Right forelimb (tissue), 1 donor: ENCODE data around the gene SNAPC2.
"Not testable (repeated sequence)": the region's sequence is repeated elsewhere in the genome, so short reads cannot be mapped to it uniquely, and the experiment has no call there.

Experiments
- DNase-seq: peaks from one replicate; pipeline ENCODE4 v3.0.0-alpha.2; 2018

The SNAPC2 gene

GRCh38 chr19:7923295-7924191 is 3.4 kb downstream of the SNAPC2 start:
- no peak for DNase-seq

DNA sequence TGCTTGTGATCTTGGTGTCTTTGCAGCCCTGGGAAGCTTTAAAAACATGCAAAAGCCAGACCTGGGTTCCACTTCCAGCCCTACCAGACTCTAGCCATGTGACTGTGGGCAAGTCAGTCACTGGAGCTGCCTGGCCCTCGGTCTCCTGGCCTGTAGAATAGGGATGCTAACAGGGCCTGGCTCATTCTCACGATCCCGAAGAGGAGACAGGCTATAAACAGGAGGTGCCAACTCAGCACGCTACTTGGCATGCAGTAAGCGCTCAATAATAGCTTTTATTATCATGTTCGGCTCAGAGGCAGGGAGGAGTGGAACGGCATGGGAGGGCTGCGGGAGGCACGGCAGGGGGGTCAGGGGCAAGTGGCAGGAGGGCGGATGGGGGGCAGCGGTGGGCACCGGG is 4.1 kb downstream of the SNAPC2 start:
- no peak for DNase-seq

DNA sequence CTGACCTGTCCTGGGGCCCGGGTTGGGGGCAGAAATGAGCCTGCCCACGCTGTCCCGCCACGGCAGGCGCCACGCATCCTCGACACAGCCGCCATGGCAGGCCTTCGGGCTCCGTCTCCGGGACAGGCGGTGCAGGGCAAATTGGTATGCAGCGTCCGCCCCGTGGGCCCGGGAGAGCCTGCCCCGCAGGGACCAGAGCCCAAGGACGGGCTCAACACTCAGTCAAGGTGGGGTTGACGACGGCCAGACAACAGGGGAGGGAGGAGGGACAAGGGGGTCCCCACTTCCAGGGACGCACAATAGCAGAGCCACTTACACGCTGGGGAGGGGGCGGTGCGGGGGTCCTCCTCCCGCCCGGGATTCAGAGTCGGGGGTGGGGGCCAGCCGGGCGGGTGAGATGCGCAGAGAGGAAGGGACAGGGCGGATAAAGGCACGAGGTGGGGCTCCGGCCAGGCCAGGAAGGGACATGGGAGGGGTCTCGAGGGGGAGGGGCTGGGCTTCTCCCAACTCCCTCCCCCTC is 4.6 kb downstream of the SNAPC2 start:
- DNase-seq: no peak

GRCh38 chr19:7925171-7925851 is 5.2 kb downstream of the SNAPC2 start:
- DNase-seq: peak; percentile 85

GRCh38 chr19:7926021-7926726 is 6.0 kb downstream of the SNAPC2 start, which contains the start of gene CTXN1:
TSS of gene CTXN1 (minus strand) at chr19:7926135. CDS start at chr19:7925538, 597 bp downstream.
- peak; percentile 85 for DNase-seq

DNA sequence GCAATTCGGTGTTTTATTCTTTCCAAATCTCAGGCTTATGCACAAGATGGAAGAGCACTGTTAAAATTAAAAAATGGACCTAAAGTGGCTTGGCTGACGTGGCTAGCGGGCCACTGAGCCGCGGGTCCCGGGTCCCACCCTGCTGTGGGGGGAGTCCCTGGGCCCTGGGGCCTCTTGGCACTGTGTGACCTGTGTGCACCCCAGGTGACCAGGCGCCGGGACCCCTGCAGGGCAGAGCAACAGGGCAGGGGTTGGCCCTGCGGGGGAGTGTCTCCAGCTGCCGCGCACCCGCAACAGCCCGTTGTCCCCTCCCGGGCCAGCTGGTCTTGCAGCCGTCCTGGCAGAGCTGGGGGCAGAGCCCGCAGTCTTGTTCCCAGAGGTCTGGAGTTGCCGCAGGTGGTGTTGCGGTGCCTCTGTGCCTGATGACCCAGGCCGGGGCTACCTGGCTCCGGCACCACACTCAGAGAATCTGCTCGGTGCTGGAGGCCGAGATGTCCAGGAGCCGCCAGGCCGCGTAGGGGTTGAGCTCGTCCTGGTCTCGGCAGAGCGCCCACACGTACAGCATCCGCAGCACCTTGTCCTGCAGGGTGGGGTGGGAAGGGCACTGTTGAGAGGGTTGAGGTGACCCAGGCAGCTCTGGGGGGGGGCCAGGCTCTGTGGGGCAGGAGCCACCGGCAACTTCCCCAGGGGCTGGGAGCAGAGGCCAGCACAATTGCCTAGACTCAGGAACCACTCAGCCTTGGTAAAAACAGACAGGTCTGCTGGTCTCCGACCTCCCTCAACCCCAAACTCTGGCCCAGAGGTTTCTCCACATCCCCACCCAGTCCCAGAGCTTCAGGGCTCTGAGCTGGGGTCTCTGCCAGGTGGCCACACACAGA is 6.8 kb downstream of the SNAPC2 start:
- no peak for DNase-seq

DNA sequence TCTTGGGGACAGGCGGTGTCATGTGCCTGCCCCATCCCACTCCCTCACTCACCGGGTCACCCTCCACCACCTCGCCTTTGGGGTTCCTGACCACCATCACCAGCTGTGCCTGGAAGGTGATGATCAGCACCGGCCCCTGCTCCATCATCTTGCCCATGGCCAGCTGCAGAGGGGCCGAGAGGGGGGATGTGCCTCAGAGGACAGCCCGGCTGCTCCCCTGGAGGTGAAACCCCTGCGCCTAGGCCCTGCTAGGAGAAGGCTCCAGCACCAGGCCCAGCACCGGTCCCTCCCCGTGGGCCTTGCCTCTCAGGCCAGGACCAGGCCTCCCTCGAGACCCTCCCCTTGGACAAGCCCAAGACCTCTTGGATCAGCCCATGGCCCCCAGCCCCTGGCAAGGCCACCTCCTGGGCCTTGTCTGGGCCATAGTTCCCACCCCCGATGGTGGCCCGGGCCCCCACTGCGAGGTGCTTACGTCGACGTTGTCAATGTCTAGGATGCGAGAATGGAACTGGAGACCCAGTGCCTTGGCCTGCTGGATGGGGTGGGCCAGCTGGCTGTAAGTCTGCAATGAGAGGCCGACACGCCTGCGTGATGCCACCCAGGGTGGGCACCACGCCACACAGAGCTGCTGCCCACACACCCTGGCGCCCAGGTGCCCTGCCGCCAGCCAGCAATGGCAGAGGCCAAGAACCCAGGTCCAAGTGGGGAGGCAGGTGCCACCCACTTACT is 7.6 kb downstream of the SNAPC2 start:
- DNase-seq: no peak

GRCh38 chr19:7928334-7928706 is 8.2 kb downstream of the SNAPC2 start:
- no peak for DNase-seq

DNA sequence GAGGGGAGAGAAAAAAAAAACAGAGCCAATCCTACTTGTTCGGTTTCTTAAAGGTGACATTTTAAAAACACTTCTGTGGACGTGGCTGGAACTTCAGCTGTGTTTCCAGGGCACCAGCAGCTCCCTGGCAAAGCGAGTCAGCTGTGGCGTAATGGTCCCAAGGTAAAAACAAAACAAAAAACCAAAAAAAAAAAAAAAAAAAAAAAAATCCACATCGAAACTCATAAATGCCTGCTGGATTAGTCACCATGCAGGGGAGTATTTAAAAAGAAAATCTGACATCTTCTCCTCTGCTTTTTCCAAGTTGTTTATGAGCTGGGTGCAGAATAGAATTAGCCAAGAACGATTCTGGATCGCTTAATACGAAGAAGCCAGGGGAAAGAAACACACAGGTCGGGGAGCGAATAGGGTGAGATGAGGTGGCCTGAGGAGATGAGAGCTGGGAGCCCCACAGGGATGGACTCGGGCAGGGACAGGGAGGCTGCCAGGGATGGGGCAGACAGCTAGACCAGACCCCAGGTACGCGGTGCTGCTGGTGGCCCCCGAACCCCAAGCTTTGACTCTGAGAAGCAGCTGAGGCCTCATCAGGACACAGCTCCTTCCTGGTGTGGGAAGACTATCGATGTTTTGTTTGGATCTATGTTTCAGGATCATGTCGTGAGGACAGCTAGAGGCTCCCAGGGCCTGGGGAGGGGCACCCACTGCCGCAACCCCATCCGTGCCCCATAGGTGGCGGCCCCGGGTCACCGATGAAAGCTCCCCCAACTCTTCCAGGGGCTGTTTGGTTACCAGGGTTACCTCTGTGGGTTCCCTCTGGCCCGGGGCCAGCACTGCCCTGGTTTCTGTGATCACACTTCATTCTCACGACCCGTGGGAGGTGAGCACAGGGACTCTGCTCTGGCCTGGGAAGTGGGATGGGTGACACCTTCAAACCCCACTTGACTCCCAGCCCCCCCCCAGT is 8.9 kb downstream of the SNAPC2 start:
- no peak for DNase-seq

DNA sequence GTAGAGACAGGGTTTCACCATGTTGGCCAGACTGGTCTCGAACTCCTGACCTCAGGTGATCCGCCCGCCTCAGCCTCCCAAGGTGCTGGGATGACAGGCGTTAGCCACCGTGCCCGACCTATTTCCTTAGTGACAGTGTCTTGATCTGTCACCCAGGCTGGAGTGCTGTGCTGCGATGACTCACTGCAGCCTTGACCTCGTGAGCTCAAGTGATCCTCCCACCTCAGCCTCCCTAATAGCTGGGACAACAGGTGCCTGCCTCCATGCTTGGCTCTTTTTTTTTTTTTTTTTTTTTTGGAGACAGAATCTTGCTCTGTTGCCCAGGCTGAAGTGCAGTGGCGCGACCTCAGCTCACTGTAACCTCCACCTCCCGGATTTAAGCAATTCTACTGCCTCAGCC is 9.9 kb downstream of the SNAPC2 start:
- DNase-seq: not testable (repeated sequence)

DNA sequence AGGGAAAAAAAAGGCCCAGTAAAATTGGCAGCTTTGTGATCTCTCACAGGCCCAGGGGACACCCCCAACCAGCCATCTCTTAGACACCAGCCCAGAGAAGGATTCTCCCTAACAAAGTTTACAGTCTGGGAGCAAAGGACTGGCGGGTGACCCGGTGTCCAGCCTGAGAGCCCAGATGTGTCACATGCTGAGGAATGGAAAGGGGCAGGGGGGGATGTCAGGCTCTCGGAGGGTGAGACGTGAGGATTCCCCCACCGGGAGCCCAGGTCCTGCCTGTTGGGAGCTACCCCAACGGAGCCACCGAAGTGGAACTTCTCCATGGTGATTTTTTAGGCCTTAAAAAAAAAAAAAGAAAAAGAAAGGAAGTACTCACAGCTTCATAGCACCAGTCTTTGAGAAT is 10.6 kb downstream of the SNAPC2 start:
- no peak for DNase-seq

DNA sequence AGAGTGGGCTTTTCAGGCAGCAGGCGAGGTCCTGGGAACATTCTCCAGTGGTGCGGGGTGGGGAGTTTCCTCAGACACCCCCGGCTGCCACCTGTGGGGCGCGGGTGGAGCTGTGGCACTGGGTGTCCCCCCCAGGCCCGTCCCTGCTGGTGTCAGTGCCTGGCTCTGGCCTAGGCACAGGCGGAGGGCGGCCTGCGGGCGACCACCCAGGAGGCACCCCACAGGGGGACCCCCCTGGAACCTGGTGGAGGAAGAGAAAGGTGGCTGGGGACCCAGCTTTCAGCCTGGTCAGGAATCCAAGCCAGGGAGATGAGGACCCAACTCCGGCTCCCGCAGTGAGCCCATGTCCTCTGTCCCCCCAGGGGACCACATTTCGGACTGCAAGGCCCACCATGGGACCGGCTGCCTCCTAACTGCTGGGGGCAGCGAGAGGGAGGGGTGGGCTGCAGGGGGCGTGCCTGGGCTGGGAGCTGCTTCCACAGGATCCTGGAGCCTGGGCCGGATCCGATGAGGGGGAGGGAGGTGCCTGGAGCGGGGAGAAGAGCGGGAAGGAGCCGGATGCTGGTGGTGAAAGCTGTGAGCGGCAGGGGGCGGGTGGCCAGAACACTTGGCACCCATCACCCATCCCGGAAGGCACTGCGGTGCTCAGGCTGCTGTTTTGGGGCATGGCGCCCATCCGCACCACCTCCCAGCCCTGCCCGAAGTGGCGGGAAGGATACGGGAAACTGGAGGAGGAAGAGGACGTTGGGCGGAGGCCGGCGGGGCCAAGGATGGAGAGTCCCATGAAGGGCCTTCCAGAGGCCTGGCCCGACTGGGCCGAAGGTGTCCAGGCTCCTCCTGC is 11.3 kb downstream of the SNAPC2 start:
- no peak for DNase-seq

GRCh38 chr19:7932276-7932929 is 12.3 kb downstream of the SNAPC2 start:
- DNase-seq: no peak

- DNase-seq: no peak
These were observed 12.8 kb downstream of the SNAPC2 start for GRCh38 chr19:7932930-7933300.

GRCh38 chr19:7933411-7933810 is 13.3 kb downstream of the SNAPC2 start:
- no peak for DNase-seq

DNA sequence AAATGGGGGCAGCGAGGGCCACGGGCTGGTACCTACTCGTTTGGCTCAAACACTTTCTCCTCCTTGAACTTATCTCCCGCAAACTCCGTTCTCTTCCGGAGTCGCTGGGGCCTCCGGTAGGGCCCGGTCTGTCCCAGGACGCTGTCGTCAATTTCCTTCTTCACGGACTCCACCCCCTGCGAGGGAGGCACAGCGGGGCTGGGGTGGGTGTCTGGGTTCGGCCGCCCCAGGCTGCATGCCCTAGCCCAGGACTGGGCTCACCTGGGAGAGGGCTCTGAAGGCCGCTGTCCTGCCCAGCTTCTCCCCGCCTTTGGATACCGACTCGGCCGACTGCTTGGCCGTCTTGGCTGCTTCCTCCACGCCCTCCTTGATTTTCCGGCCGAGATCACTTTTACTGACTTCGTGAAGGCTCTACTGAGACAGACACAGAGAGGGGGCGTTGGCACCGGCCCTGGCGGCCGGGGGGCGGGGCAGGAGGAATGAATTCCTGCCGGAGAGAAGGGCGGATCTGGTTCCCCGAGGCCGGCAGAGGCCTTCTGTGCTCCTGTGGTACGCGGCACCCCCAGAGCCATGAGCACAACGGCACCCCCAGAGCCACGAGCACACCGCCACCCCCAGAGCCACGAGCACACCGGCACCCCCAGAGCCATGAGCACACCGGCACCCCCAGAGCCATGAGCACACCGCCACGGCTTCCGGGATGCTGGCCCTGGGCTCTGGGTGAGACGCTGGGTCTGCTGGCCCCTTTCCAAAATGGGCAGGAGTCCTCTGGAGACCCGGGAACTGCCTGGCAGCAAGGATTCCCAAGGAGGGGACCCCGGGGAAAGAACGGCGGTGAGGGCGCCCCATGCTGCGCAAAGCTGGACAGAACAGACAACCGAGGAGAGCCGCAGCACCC is 13.9 kb downstream of the SNAPC2 start:
- DNase-seq: no peak

DNA sequence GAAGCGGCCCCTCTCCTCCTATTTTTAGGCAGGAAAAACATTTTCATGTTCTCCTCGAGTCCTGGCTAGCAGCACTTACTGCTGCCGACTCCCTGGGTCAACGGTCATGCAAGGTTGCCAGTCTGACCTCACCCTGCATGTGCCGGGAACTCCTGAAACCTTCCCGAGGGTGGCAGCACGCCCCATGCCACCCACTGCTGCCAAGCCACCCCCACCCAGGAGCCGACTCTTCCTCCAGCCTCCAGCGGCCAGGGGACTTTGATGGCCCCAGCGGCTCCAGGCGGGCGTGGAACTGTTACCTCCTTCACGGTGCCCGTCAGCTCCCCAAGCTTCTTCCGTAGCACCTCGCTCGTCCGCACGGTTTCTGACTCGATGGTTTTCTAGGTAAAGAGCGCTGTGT is 14.6 kb downstream of the SNAPC2 start:
- DNase-seq: no peak

- no peak for DNase-seq
These were observed 20.7 kb downstream of the SNAPC2 start for GRCh38 chr19:7940841-7941240.
